Skeletal muscle satellite cell (primary cell): ENCODE results near the gene FRMPD1.

ENCODE experiments used
- H3K27me3 ChIP-seq: 2 replicates; pipeline ENCODE4 v1.7.0; 2013; ENCODE audit warnings: low read length; ENCODE audit not compliant: control insufficient read depth, insufficient read depth
- H3K36me3 ChIP-seq: 2 replicates; pipeline ENCODE4 v1.7.0; 2013; ENCODE audit warnings: mild to moderate bottlenecking, control low read depth, low read length; ENCODE audit not compliant: insufficient read depth
- H3K4me1 ChIP-seq: 2 replicates; pipeline ENCODE4 v1.7.0; 2013; ENCODE audit warnings: low read length; ENCODE audit not compliant: control insufficient read depth, insufficient read depth
- H3K4me2 ChIP-seq: 2 replicates; pipeline ENCODE4 v1.7.0; 2013; ENCODE audit warnings: mild to moderate bottlenecking, low read length
- H3K4me3 ChIP-seq: 2 replicates; pipeline ENCODE4 v1.7.0; 2013; ENCODE audit warnings: low read length
- H3K9ac ChIP-seq: 2 replicates; pipeline ENCODE4 v1.7.0; 2013; ENCODE audit warnings: mild to moderate bottlenecking, low read depth, low read length, moderate library complexity
- H3K9me3 ChIP-seq: replicated peaks from 2 replicates; pipeline ENCODE4 v1.7.0; 2013; ENCODE audit warnings: mild to moderate bottlenecking, control low read depth, low read length

Gene FRMPD1

DNA sequence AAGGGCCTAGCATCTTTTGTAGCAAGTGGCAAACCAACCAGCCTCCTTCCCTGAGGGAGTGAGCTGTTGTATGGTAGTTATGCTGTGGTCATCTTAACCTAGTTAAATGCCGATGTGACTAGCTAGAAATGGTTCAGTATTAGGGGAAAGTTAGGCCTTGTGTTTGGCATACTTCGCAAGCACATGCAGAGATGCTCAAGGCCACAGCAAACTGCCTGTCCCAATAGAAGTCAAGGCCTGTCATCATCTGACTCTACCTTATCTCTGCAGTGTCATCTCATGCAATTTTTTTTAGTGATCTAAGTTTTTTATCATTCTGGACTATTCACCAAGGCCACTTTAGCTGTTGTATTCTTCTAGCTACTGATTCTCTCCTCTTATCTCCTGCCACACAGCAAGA lies 139.3 kb downstream of the FRMPD1 start:
- Histone ChIP-seq H3K27me3 (no peaks in the 10 kb centered on the region), H3K4me3 (no peak overlapping the region), H3K9ac (no peak overlapping the region), H3K9me3 (no peaks in the 10 kb centered on the region), H3K4me2 (no peak overlapping the region), H3K4me1 (no peaks in the 10 kb centered on the region), H3K36me3 (no peaks in the 10 kb centered on the region)

DNA sequence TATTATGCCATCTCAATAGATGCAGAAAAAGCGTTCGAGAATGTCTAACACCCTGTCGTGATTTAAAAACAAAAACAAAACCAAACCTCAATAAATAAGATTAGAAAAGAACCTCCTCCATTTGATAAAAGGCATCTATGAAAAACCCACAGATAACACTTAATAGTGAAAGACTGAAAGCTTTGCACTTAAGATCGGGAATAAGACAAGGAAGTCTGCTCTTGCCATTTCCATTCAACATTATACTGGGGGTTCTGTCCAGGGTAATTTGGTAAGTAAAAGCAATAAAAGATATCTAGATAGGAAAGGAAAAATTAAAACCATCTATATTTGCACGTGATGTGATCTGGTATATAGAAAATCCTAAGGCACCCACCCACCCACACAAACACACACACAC lies 141.4 kb downstream of the FRMPD1 start:
- H3K4me3 ChIP-seq: no peak overlapping the region
- no peak overlapping the region for H3K9ac ChIP-seq
- H3K27me3 ChIP-seq: no peaks in the 10 kb centered on the region
- H3K4me2 ChIP-seq: no peak overlapping the region
- no peaks in the 10 kb centered on the region for H3K4me1 ChIP-seq
- no peaks in the 10 kb centered on the region for H3K9me3 ChIP-seq
- H3K36me3 ChIP-seq: no peaks in the 10 kb centered on the region

DNA sequence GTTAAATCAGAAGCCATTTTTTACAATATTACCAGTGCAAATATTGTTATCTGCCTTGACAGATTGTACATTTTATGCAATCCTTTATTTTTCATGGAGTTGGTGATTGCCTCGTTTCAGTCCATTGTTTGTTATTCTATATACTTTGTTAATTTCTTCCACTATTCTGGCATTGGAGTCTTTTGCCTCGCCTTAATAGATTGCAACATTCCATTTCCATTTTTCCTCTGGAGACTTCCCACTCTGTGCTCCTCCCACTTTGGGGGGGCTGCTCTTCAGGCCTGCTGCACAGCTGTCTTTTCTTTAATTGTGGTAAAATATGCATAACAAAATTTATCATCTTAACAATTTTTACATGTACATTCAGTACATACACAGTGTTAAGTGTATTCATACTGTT lies 145.5 kb downstream of the FRMPD1 start:
- Histone ChIP-seq H3K27me3 (no peaks in the 10 kb centered on the region), H3K9me3 (no peaks in the 10 kb centered on the region), H3K4me2 (no peak overlapping the region), H3K36me3 (no peaks in the 10 kb centered on the region), H3K4me1 (peaks cover 5% of the 10 kb centered on the region), H3K9ac (no peak overlapping the region), H3K4me3 (no peak overlapping the region)
